Stomach (tissue), 4 donors: Measurements from ENCODE around the gene DCDC2C.

Experiments
- CTCF ChIP-seq, 7 experiments: fragments of 450-650 bp in 4 of 7; fragments of 200-600 bp in 3 of 7; sonication (generic) in 3 of 7; IDR thresholded peaks; one replicate each; pipeline ENCODE4 v1.5.1; 2016 to 2019; ENCODE audit warnings: antibody characterized with exemption in 7 of 7, control low read depth in 2 of 7, mild to moderate bottlenecking in 1 of 7
- POLR2A ChIP-seq, 4 donors: fragments of 450-650 bp; IDR thresholded peaks; one replicate each; pipeline ENCODE4 v1.6.1; 2016; ENCODE audit warnings: antibody characterized with exemption in 4 of 4, control low read depth in 2 of 4, mild to moderate bottlenecking in 1 of 4, moderate library complexity in 1 of 4
- POLR2AphosphoS5 ChIP-seq, 3 donors: sonication (generic); formaldehyde crosslinking; IDR thresholded peaks; one replicate each; pipeline ENCODE4 v1.6.1; 2016; ENCODE audit warnings: antibody characterized with exemption in 3 of 3

GRCh38 chr2:3728104-3729054 is 25.0 kb downstream of the DCDC2C start:
- TF ChIP-seq CTCF (IDR thresholded peaks at IDR 0.05) (peak in 5 of 7 experiments; percentile 20 to 54 (median 45)), POLR2AphosphoS5 (IDR thresholded peaks at IDR 0.05) (no peak), POLR2A (IDR thresholded peaks at IDR 0.05) (no peak)
